HepG2 (cell line): ENCODE results near the gene MYL12B. TPM values are rescaled to one million over a fixed set of nuclear protein-coding genes. Genes with fewer than 3 reads are reported as not detected.

Source experiments
- FOXC1 ChIP-seq: sonication (generic); formaldehyde crosslinking; IDR thresholded peaks from 2 replicates; pipeline ENCODE4 v1.8.0; 2022; ENCODE audit warnings: mild to moderate bottlenecking, missing genetic modification reagents, borderline replicate concordance
- ISX ChIP-seq: sonication (generic); formaldehyde crosslinking; conservative IDR thresholded peaks from 2 replicates; pipeline ENCODE4 v1.5.0; 2020; ENCODE audit warnings: missing genetic modification reagents
- MATR3 ChIP-seq: sonication (generic); formaldehyde crosslinking; IDR thresholded peaks from 2 replicates; pipeline ENCODE4 v1.4.0; 2020; ENCODE audit warnings: missing genetic modification reagents
- MED1 ChIP-seq: sonication (generic); formaldehyde crosslinking; IDR thresholded peaks from 2 replicates; pipeline ENCODE4 v1.4.0; 2020; ENCODE audit warnings: missing genetic modification reagents
- MYC ChIP-seq: sonication (generic); formaldehyde crosslinking; IDR thresholded peaks from 2 replicates; pipeline ENCODE4 v1.9.0; 2021; ENCODE audit warnings: missing genetic modification reagents, borderline replicate concordance
- MZF1 ChIP-seq: sonication (generic); formaldehyde crosslinking; IDR thresholded peaks from 2 replicates; pipeline ENCODE4 v1.8.1; 2023; ENCODE audit warnings: mild to moderate bottlenecking, missing genetic modification reagents, borderline replicate concordance
- ONECUT2 ChIP-seq: sonication (generic); formaldehyde crosslinking; IDR thresholded peaks from 2 replicates; pipeline ENCODE4 v1.4.0; 2020; ENCODE audit warnings: missing genetic modification reagents
- SATB2 ChIP-seq: sonication (generic); formaldehyde crosslinking; IDR thresholded peaks from 2 replicates; pipeline ENCODE4 v1.5.0; 2020; ENCODE audit warnings: missing genetic modification reagents
- ZC3H4 ChIP-seq: sonication (generic); formaldehyde crosslinking; IDR thresholded peaks from 2 replicates; pipeline ENCODE4 v1.4.0; 2020; ENCODE audit warnings: missing genetic modification reagents, borderline replicate concordance
- ZFP90 ChIP-seq: sonication (generic); formaldehyde crosslinking; IDR thresholded peaks from 2 replicates; pipeline ENCODE4 v1.8.0; 2022; ENCODE audit warnings: missing genetic modification reagents, mild to moderate bottlenecking, inconsistent platforms, borderline replicate concordance
- ZNF121 ChIP-seq: sonication (generic); formaldehyde crosslinking; IDR thresholded peaks from 2 replicates; pipeline ENCODE4 v1.5.0; 2020; ENCODE audit warnings: mild to moderate bottlenecking, missing genetic modification reagents
- ZNF34 ChIP-seq: sonication (generic); formaldehyde crosslinking; IDR thresholded peaks from 2 replicates; pipeline ENCODE4 v1.4.0; 2020; ENCODE audit warnings: mild to moderate bottlenecking, missing genetic modification reagents, borderline replicate concordance
- ZNF749 ChIP-seq: sonication (generic); formaldehyde crosslinking; IDR thresholded peaks from 2 replicates; pipeline ENCODE4 v1.8.0; 2022; ENCODE audit warnings: mild to moderate bottlenecking, missing genetic modification reagents, moderate library complexity, borderline replicate concordance
- polyA plus RNA-seq, 8 experiments: library from polyadenylated mRNA; depleted of rRNA in 3 of 8; stranded (reverse) in 7 of 8; unstranded in 1 of 8; fragments of >200 nt; fragmentation: Illumina TruSeq in 4 of 8; extraction: Trizol in 4 of 8; gene quantifications; 2 replicates each; pipeline versions ENCODE4 v1.2.1 to v1.2.3, GENCODE V29; 2011 to 2016; ENCODE audit warnings: low read depth in 4 of 8, missing spikeins in 1 of 8, mixed read lengths in 1 of 8; ENCODE audit not compliant: insufficient read depth in 1 of 8
- total RNA-seq, 5 experiments: library from RNA; depleted of rRNA; stranded (reverse); fragments of >200 nt; fragmentation: Illumina TruSeq; extraction: Trizol; gene quantifications; 2 replicates each; pipeline ENCODE4 v1.2.3, GENCODE V29; 2016; ENCODE audit warnings: low read depth in 1 of 5
- TF ChIP-seq, protein P1 (sequence below): IDR thresholded peaks from 2 replicates; pipeline ENCODE4 v1.6.1; 2016; ENCODE audit warnings: low read depth, missing genetic modification reagents, missing compliant biosample characterization
- TF ChIP-seq, protein P2 (sequence below), 2 experiments: fragments of 450-650 bp in 1 of 2; sonication (generic) in 1 of 2; formaldehyde crosslinking; IDR thresholded peaks; 2 replicates each; pipeline versions ENCODE4 v1.5.0 to v1.8.0; 2020 to 2022; ENCODE audit warnings: mild to moderate bottlenecking in 1 of 2, missing genetic modification reagents in 1 of 2
- TF ChIP-seq, protein P3 (sequence below): sonication (generic); formaldehyde crosslinking; IDR thresholded peaks from 2 replicates; pipeline ENCODE4 v1.5.0; 2020; ENCODE audit warnings: mild to moderate bottlenecking, missing genetic modification reagents, borderline replicate concordance

MYL12B gene
- total and polyA plus RNA-seq, 2 of the 13 experiments (the other 11 are each of a cell fraction or from before 2014, with no cell fraction given), result 265 to 340 TPM

DNA sequence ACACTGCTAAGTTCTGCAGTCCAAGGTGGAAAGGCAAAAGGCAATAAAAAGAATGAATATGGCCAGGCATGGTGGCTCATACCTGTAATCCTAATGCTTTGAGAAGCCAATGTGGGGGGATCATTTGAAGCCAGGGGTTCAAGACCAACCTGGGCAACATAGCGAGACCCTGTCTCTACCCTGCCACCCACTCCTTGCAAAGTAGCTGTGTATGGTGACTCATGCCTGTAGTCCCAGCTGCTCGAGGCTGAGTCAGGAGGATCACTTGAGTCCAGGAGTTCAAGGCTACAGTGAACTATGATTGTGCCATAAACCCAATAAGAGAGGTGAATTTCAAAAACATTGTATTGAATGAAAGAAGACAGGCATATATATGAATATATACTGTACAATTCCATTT, 2.4 kb downstream of the MYL12B start (continued):
- TF ChIP-seq, protein P1, sequence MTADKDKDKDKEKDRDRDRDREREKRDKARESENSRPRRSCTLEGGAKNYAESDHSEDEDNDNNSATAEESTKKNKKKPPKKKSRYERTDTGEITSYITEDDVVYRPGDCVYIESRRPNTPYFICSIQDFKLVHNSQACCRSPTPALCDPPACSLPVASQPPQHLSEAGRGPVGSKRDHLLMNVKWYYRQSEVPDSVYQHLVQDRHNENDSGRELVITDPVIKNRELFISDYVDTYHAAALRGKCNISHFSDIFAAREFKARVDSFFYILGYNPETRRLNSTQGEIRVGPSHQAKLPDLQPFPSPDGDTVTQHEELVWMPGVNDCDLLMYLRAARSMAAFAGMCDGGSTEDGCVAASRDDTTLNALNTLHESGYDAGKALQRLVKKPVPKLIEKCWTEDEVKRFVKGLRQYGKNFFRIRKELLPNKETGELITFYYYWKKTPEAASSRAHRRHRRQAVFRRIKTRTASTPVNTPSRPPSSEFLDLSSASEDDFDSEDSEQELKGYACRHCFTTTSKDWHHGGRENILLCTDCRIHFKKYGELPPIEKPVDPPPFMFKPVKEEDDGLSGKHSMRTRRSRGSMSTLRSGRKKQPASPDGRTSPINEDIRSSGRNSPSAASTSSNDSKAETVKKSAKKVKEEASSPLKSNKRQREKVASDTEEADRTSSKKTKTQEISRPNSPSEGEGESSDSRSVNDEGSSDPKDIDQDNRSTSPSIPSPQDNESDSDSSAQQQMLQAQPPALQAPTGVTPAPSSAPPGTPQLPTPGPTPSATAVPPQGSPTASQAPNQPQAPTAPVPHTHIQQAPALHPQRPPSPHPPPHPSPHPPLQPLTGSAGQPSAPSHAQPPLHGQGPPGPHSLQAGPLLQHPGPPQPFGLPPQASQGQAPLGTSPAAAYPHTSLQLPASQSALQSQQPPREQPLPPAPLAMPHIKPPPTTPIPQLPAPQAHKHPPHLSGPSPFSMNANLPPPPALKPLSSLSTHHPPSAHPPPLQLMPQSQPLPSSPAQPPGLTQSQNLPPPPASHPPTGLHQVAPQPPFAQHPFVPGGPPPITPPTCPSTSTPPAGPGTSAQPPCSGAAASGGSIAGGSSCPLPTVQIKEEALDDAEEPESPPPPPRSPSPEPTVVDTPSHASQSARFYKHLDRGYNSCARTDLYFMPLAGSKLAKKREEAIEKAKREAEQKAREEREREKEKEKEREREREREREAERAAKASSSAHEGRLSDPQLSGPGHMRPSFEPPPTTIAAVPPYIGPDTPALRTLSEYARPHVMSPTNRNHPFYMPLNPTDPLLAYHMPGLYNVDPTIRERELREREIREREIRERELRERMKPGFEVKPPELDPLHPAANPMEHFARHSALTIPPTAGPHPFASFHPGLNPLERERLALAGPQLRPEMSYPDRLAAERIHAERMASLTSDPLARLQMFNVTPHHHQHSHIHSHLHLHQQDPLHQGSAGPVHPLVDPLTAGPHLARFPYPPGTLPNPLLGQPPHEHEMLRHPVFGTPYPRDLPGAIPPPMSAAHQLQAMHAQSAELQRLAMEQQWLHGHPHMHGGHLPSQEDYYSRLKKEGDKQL, result no peak
- no peak for TF ChIP-seq FOXC1
- TF ChIP-seq, protein P2, sequence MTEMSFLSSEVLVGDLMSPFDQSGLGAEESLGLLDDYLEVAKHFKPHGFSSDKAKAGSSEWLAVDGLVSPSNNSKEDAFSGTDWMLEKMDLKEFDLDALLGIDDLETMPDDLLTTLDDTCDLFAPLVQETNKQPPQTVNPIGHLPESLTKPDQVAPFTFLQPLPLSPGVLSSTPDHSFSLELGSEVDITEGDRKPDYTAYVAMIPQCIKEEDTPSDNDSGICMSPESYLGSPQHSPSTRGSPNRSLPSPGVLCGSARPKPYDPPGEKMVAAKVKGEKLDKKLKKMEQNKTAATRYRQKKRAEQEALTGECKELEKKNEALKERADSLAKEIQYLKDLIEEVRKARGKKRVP (CRISPR knock-in tag; IDR thresholded peaks at IDR 0.05), result 0 out of 4 replicates have a peak, but pooled peaks of 1 of the 2 experiments have one; percentile 16
- no peak for TF ChIP-seq ISX (CRISPR knock-in tag)
- TF ChIP-seq ZFP90 (CRISPR knock-in tag), result no peak
- TF ChIP-seq, protein P3, sequence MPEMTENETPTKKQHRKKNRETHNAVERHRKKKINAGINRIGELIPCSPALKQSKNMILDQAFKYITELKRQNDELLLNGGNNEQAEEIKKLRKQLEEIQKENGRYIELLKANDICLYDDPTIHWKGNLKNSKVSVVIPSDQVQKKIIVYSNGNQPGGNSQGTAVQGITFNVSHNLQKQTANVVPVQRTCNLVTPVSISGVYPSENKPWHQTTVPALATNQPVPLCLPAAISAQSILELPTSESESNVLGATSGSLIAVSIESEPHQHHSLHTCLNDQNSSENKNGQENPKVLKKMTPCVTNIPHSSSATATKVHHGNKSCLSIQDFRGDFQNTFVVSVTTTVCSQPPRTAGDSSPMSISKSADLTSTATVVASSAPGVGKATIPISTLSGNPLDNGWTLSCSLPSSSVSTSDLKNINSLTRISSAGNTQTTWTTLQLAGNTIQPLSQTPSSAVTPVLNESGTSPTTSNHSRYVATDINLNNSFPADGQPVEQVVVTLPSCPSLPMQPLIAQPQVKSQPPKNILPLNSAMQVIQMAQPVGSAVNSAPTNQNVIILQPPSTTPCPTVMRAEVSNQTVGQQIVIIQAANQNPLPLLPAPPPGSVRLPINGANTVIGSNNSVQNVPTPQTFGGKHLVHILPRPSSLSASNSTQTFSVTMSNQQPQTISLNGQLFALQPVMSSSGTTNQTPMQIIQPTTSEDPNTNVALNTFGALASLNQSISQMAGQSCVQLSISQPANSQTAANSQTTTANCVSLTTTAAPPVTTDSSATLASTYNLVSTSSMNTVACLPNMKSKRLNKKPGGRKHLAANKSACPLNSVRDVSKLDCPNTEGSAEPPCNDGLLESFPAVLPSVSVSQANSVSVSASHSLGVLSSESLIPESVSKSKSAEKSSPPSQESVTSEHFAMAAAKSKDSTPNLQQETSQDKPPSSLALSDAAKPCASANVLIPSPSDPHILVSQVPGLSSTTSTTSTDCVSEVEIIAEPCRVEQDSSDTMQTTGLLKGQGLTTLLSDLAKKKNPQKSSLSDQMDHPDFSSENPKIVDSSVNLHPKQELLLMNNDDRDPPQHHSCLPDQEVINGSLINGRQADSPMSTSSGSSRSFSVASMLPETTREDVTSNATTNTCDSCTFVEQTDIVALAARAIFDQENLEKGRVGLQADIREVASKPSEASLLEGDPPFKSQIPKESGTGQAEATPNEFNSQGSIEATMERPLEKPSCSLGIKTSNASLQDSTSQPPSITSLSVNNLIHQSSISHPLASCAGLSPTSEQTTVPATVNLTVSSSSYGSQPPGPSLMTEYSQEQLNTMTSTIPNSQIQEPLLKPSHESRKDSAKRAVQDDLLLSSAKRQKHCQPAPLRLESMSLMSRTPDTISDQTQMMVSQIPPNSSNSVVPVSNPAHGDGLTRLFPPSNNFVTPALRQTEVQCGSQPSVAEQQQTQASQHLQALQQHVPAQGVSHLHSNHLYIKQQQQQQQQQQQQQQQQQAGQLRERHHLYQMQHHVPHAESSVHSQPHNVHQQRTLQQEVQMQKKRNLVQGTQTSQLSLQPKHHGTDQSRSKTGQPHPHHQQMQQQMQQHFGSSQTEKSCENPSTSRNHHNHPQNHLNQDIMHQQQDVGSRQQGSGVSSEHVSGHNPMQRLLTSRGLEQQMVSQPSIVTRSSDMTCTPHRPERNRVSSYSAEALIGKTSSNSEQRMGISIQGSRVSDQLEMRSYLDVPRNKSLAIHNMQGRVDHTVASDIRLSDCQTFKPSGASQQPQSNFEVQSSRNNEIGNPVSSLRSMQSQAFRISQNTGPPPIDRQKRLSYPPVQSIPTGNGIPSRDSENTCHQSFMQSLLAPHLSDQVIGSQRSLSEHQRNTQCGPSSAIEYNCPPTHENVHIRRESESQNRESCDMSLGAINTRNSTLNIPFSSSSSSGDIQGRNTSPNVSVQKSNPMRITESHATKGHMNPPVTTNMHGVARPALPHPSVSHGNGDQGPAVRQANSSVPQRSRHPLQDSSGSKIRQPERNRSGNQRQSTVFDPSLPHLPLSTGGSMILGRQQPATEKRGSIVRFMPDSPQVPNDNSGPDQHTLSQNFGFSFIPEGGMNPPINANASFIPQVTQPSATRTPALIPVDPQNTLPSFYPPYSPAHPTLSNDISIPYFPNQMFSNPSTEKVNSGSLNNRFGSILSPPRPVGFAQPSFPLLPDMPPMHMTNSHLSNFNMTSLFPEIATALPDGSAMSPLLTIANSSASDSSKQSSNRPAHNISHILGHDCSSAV (CRISPR knock-in tag), result no peak
- TF ChIP-seq MZF1 (CRISPR knock-in tag), result no peak
- no peak for TF ChIP-seq ZNF749 (CRISPR knock-in tag)
- no peak for TF ChIP-seq MED1 (CRISPR knock-in tag)
- no peak for TF ChIP-seq MYC (CRISPR knock-in tag)
- TF ChIP-seq ZC3H4 (CRISPR knock-in tag), result no peak
- no peak for TF ChIP-seq SATB2 (CRISPR knock-in tag)
- TF ChIP-seq MATR3, result no peak
- TF ChIP-seq ZNF34 (CRISPR knock-in tag), result no peak
- TF ChIP-seq ZNF121 (CRISPR knock-in tag), result peak; percentile 97
- no peak for TF ChIP-seq ONECUT2 (CRISPR knock-in tag)
